ENCODE data around the gene OMP. TPM values are rescaled to one million over a fixed set of nuclear protein-coding genes. Genes with fewer than 3 reads are reported as not detected.

Gene OMP
- total and polyA plus RNA-seq, 2 donors (not counting 1 experiment from before 2014, with no cell fraction given), result not detected

DNA sequence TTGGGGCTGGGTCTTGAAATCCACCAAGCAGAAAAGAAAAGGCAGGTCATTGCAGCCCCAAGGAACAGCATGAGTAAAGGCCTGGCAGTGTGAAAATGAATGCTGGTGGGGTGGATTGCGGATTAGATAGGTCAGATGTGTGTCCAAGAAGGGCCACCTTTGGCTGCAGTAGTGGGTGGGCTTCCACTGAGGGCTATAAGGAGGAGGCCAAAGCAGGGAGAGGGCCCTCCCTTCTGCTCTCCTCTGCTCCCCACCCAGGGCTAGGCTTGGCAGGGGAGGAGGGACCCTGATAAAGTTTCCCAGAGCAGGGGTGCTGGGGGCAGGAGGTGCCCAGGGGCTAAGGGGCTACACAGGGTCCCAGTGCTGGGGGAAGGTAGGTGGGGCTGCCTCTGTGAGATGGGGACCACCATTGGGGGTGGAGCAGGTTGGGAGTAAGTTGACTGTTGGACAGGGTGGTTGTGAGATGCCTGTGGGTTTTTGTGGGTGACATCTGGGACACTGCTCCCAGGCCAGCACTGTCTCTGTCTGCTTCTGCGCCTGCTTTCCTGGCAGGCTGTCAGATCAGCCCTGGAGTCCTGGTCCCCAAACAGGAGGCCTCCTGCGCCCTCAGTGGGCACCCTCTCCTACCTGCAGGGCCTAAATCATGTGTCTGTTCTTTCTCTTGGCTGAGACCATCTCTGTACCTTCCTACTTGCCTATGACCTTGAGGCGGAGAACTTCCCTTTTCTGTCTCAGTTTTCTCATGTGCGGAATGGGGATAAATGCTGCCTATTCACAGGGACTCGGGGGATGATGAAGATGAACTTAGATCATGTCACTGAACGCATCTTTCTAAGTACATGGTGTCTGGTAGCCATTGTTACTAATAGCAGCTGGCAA is 33.9 kb upstream of the OMP start:
- DNase-seq, result no peak
- peaks cover 0 to 3% (median 0%) of the 10 kb centered on the region in 4 experiments for H3K27me3 ChIP-seq (replicated peaks in 1 of 4; ENCODE audit: control extremely low read depth in 1 of 4, control insufficient read depth in 3 of 4, insufficient read depth in 4 of 4, low read length in 3 of 4)
- H3K79me2 ChIP-seq (ENCODE audit: control insufficient read depth, insufficient read depth, low read length), result no peaks in the 10 kb centered on the region
- no peak for ATAC-seq (ENCODE audit: low read depth)
- no peaks in the 10 kb centered on the region for H3K36me3 ChIP-seq (replicated peaks in 1 of 2; ENCODE audit: control extremely low read depth in 1 of 2, control insufficient read depth in 1 of 2, extremely low read depth in 1 of 2, insufficient read depth in 2 of 2, low read length in 1 of 2)
- H3K9me3 ChIP-seq (ENCODE audit: control extremely low read depth in 1 of 3, control insufficient read depth in 2 of 3, insufficient read depth in 1 of 3, low read length in 2 of 3), result no peaks in the 10 kb centered on the region
- no peaks in the 10 kb centered on the region for H3K9me3 Mint-ChIP-seq (ENCODE audit: insufficient read depth)
- no peak overlapping the region for H3K4me3 ChIP-seq (ENCODE audit: control extremely low read depth in 1 of 5, extremely low read depth in 1 of 5, insufficient read depth in 1 of 5, low read depth in 2 of 5, low read length in 4 of 5)
- no peak overlapping the region for H3K4me2 ChIP-seq (replicated peaks; ENCODE audit: low read depth, low read length, poor library complexity, severe bottlenecking)
- no peak for TF ChIP-seq EZH2 (IDR thresholded peaks at IDR 0.05; ENCODE audit: borderline replicate concordance, insufficient read depth, low read depth, low read length, poor library complexity, severe bottlenecking)
- TF ChIP-seq, protein P1, sequence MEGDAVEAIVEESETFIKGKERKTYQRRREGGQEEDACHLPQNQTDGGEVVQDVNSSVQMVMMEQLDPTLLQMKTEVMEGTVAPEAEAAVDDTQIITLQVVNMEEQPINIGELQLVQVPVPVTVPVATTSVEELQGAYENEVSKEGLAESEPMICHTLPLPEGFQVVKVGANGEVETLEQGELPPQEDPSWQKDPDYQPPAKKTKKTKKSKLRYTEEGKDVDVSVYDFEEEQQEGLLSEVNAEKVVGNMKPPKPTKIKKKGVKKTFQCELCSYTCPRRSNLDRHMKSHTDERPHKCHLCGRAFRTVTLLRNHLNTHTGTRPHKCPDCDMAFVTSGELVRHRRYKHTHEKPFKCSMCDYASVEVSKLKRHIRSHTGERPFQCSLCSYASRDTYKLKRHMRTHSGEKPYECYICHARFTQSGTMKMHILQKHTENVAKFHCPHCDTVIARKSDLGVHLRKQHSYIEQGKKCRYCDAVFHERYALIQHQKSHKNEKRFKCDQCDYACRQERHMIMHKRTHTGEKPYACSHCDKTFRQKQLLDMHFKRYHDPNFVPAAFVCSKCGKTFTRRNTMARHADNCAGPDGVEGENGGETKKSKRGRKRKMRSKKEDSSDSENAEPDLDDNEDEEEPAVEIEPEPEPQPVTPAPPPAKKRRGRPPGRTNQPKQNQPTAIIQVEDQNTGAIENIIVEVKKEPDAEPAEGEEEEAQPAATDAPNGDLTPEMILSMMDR (IDR thresholded peaks at IDR 0.05), result no peak
- peaks cover 7% of the 10 kb centered on the region for H3K27me3 Mint-ChIP-seq
- POLR2A ChIA-PET, result interaction anchor here (0.7 kb wide), 1 partner anchor 22 kb away, joined by 3 read pairs; no protein-coding TSS in a partner anchor
- CTCF ChIA-PET, result interaction anchor here (0.8 to 1.2 kb wide), 2 partner anchors 20 to 23 kb away, joined by 4 to 5 read pairs; no protein-coding TSS in a partner anchor
- H3K4me3 Mint-ChIP-seq, result peak overlapping the region; percentile 50
- H3K4me1 ChIP-seq (ENCODE audit: control insufficient read depth in 2 of 2, insufficient read depth in 2 of 2, low read length in 2 of 2), result peaks cover 11 to 23% of the 10 kb centered on the region in 2 donors
- no peak overlapping the region for H3K9ac ChIP-seq (ENCODE audit: low read length)
- H3K4me1 Mint-ChIP-seq, result peaks cover 17% of the 10 kb centered on the region
- H3K27ac Mint-ChIP-seq, result no peak overlapping the region
- H4K20me1 ChIP-seq (ENCODE audit: control insufficient read depth, insufficient read depth, low read length, poor library complexity, severe bottlenecking), result no peaks in the 10 kb centered on the region
- 90% methylated on average over 5 of the region's 7 CpGs for WGBS (ENCODE audit: insufficient coverage)
- H2AFZ ChIP-seq (ENCODE audit: insufficient read depth, low read depth, low read length, poor library complexity, severe bottlenecking), result no peak overlapping the region
- intact Hi-C loops (cut with micrococcal nuclease), result loop anchor here (5.0 kb wide), 3 partner anchors 344 to 929 kb away; partner anchors contain the start of gene PAK1
- no peak overlapping the region for H3K27ac ChIP-seq (ENCODE audit: low read length in 2 of 2)
